HEK293 (cell line): ENCODE results near the gene TFDP1.

Experiments
- CTCF ChIA-PET: fragments of 350-600 bp; formaldehyde crosslinking; extraction: SDS; loops from one replicate; lab custom pipeline; 2021; ENCODE audit warnings: antibody characterized with exemption; lab: Yijun Ruan, JAX
- POLR2A ChIA-PET: fragments of 300-600 bp; formaldehyde crosslinking; extraction: SDS; loops from one replicate; lab custom pipeline; 2020; ENCODE audit warnings: antibody characterized with exemption, inconsistent platforms; lab: Yijun Ruan, JAX
- H3K27ac ChIP-seq: fragments of 200-500 bp; sonication (Bioruptor generic); 2 replicates; pipeline ENCODE4 v1.5.1; 2014; ENCODE audit warnings: low read depth, low read length, control low read depth, inconsistent platforms; ENCODE audit errors: extremely low read depth
- H3K36me3 ChIP-seq, 2 experiments: fragments of 200-500 bp in 1 of 2; sonication (Bioruptor generic) in 1 of 2; 1 replicate in 1 of 2; 2 replicates in 1 of 2; pipeline ENCODE4 v1.5.1; 2014 to 2017; ENCODE audit warnings: inconsistent platforms in 2 of 2, low read length in 2 of 2; ENCODE audit not compliant: control insufficient read depth in 2 of 2, insufficient read depth in 1 of 2
- H3K4me1 ChIP-seq: fragments of 200-500 bp; sonication (Bioruptor generic); 2 replicates; pipeline ENCODE4 v1.5.1; 2014; ENCODE audit warnings: mild to moderate bottlenecking, low read length, inconsistent platforms; ENCODE audit not compliant: control insufficient read depth, insufficient read depth
- H3K4me3 ChIP-seq: 2 replicates; pipeline ENCODE4 v1.5.1; 2011; ENCODE audit warnings: low read depth, mild to moderate bottlenecking, control low read depth, low read length, moderate library complexity
- H3K9me3 ChIP-seq: fragments of 200-500 bp; sonication (Bioruptor generic); 2 replicates; pipeline ENCODE4 v1.5.1; 2014; ENCODE audit warnings: low read depth, low read length, inconsistent platforms; ENCODE audit not compliant: control insufficient read depth, insufficient read depth
- BCL11A ChIP-seq: fragments of 450-650 bp; formaldehyde crosslinking; IDR thresholded peaks from 2 replicates; pipeline ENCODE4 v1.5.1; 2016; ENCODE audit warnings: low read depth, missing biosample characterization, missing genetic modification characterization
- HOXC10 ChIP-seq: sonication (generic); formaldehyde crosslinking; IDR thresholded peaks from 2 replicates; pipeline ENCODE4 v1.8.1; 2023; ENCODE audit warnings: mild to moderate bottlenecking, missing genetic modification reagents
- IKZF3 ChIP-seq: fragments of 450-650 bp; IDR thresholded peaks from 2 replicates; pipeline ENCODE4 v1.5.0; 2018; ENCODE audit warnings: missing biosample characterization, mild to moderate bottlenecking, missing genetic modification characterization, moderate library complexity
- MZF1 ChIP-seq: fragments of 450-650 bp; formaldehyde crosslinking; IDR thresholded peaks from 2 replicates; pipeline ENCODE4 v1.5.1; 2017; ENCODE audit warnings: missing biosample characterization, missing genetic modification characterization, borderline replicate concordance
- SALL2 ChIP-seq: fragments of 450-650 bp; formaldehyde crosslinking; IDR thresholded peaks from 2 replicates; pipeline ENCODE4 v1.5.0; 2017; ENCODE audit warnings: missing biosample characterization, mild to moderate bottlenecking, missing genetic modification characterization, borderline replicate concordance
- SETDB1 ChIP-seq: IDR thresholded peaks from one replicate; pipeline ENCODE4 v1.6.1; 2017; ENCODE audit warnings: mild to moderate bottlenecking, low read length, moderate library complexity, mixed read lengths; ENCODE audit not compliant: insufficient read length
- SP2 ChIP-seq: fragments of 450-650 bp; formaldehyde crosslinking; IDR thresholded peaks from 2 replicates; pipeline ENCODE4 v1.5.1; 2016; ENCODE audit warnings: missing biosample characterization, missing genetic modification characterization
- ZBTB21 ChIP-seq: fragments of 450-650 bp; formaldehyde crosslinking; IDR thresholded peaks from 2 replicates; pipeline ENCODE4 v1.5.1; 2017; ENCODE audit warnings: missing biosample characterization, missing genetic modification characterization
- ZFHX2 ChIP-seq: fragments of 450-650 bp; formaldehyde crosslinking; conservative IDR thresholded peaks from 2 replicates; pipeline ENCODE4 v1.5.1; 2016; ENCODE audit warnings: missing biosample characterization, missing genetic modification characterization
- ZNF114 ChIP-seq: fragments of 450-650 bp; formaldehyde crosslinking; IDR thresholded peaks from 2 replicates; pipeline ENCODE4 v1.5.0; 2017; ENCODE audit warnings: missing biosample characterization, missing genetic modification characterization
- ZNF121 ChIP-seq: fragments of 450-650 bp; formaldehyde crosslinking; IDR thresholded peaks from 2 replicates; pipeline ENCODE4 v1.5.1; 2016; ENCODE audit warnings: missing biosample characterization, missing genetic modification characterization
- ZNF184 ChIP-seq: fragments of 450-650 bp; IDR thresholded peaks from 2 replicates; pipeline ENCODE4 v1.5.1; 2018; ENCODE audit warnings: missing biosample characterization, mild to moderate bottlenecking, missing genetic modification characterization
- ZNF341 ChIP-seq: fragments of 450-650 bp; formaldehyde crosslinking; IDR thresholded peaks from 2 replicates; pipeline ENCODE4; 2016; ENCODE audit warnings: low read depth, missing biosample characterization, missing genetic modification characterization
- ZNF366 ChIP-seq: fragments of 450-650 bp; formaldehyde crosslinking; conservative IDR thresholded peaks from 2 replicates; pipeline ENCODE4 v1.5.1; 2016; ENCODE audit warnings: missing biosample characterization, missing genetic modification characterization
- ZNF404 ChIP-seq: fragments of 450-650 bp; formaldehyde crosslinking; IDR thresholded peaks from 2 replicates; pipeline ENCODE4 v1.5.1; 2017; ENCODE audit warnings: missing biosample characterization, missing genetic modification characterization
- ZNF529 ChIP-seq: fragments of 450-650 bp; formaldehyde crosslinking; IDR thresholded peaks from 2 replicates; pipeline ENCODE4 v1.5.1; 2017; ENCODE audit warnings: missing genetic modification characterization, missing biosample characterization; ENCODE audit not compliant: insufficient replicate concordance
- ZNF558 ChIP-seq: fragments of 450-650 bp; formaldehyde crosslinking; IDR thresholded peaks from 2 replicates; pipeline ENCODE4 v1.5.1; 2016; ENCODE audit warnings: missing biosample characterization, missing genetic modification characterization
- ZNF639 ChIP-seq: fragments of 450-650 bp; formaldehyde crosslinking; IDR thresholded peaks from 2 replicates; pipeline ENCODE4 v1.5.1; 2016; ENCODE audit warnings: missing biosample characterization, missing genetic modification characterization
- ZNF777 ChIP-seq: fragments of 450-650 bp; formaldehyde crosslinking; IDR thresholded peaks from 2 replicates; pipeline ENCODE4 v1.5.1; 2017; ENCODE audit warnings: missing biosample characterization, missing genetic modification characterization, borderline replicate concordance
- TF ChIP-seq, protein P1 (sequence below): fragments of 450-650 bp; formaldehyde crosslinking; conservative IDR thresholded peaks from 2 replicates; pipeline ENCODE4 v1.5.1; 2016; ENCODE audit warnings: low read depth, missing biosample characterization, missing genetic modification characterization

TFDP1 gene

GRCh38 chr13:113642563-113642962 is 58.0 kb downstream of the TFDP1 start:
- H3K36me3 ChIP-seq = peaks cover 0 to 45% of the 10 kb centered on the region in 2 experiments; a peak in 1 of 3 replicates
- TF ChIP-seq ZNF558 (tag by site-specific recombination) (peak; percentile 89), ZBTB21 (tag by site-specific recombination) (no peak)
- TF ChIP-seq, all 188 proteins: peak for 1
- POLR2A ChIA-PET = no interaction called here
- Histone ChIP-seq H3K4me1 (no peaks in the 10 kb centered on the region), H3K4me3 (no peak overlapping the region), H3K27ac (no peak overlapping the region), H3K9me3 (no peaks in the 10 kb centered on the region)
- CTCF ChIA-PET = no interaction called here

- Histone ChIP-seq H3K27ac (no peak overlapping the region), H3K9me3 (no peaks in the 10 kb centered on the region), H3K4me3 (no peak overlapping the region), H3K4me1 (no peaks in the 10 kb centered on the region), H3K36me3 (peaks cover 0 to 35% of the 10 kb centered on the region in 2 experiments; a peak in 1 of 3 replicates)
- CTCF ChIA-PET = interaction anchor here (0.7 kb wide), 1 partner anchor 186 kb away, joined by 4 read pairs; no protein-coding TSS in a partner anchor
- POLR2A ChIA-PET = no interaction called here
- TF ChIP-seq IKZF3 (no peak), SETDB1 (peak; percentile 51)
Observed at GRCh38 chr13:113643593-113643992, 59.0 kb downstream of the TFDP1 start.

- ChIA-PET POLR2A (no interaction called here), CTCF (interaction anchor here (0.7 to 1.0 kb wide), 2 partner anchors 96 to 107 kb away, joined by 3 to 5 read pairs; no protein-coding TSS in a partner anchor)
Observed at GRCh38 chr13:113644800-113645199, 60.2 kb downstream of the TFDP1 start.

GRCh38 chr13:113645329-113645728 is 60.8 kb downstream of the TFDP1 start:
- POLR2A ChIA-PET = no interaction called here
- TF ChIP-seq SP2 (tag by site-specific recombination) = no peak
- TF ChIP-seq ZNF114 = no peak
- TF ChIP-seq ZNF639 (tag by site-specific recombination) = no peak
- no peak for TF ChIP-seq ZNF529 (tag by site-specific recombination)
- TF ChIP-seq ZNF366 (tag by site-specific recombination) = no peak
- no peak for TF ChIP-seq MZF1 (tag by site-specific recombination)
- TF ChIP-seq ZNF341 (tag by site-specific recombination) = no peak
- no peak overlapping the region for H3K4me3 ChIP-seq
- no peaks in the 10 kb centered on the region for H3K4me1 ChIP-seq
- H3K36me3 ChIP-seq = peaks cover 0 to 18% of the 10 kb centered on the region in 2 experiments; a peak in 1 of 3 replicates
- H3K9me3 ChIP-seq = no peaks in the 10 kb centered on the region
- H3K27ac ChIP-seq = no peak overlapping the region
- CTCF ChIA-PET = interaction anchor here (0.7 to 1.0 kb wide), 3 partner anchors 96 to 134 kb away, joined by 3 to 5 read pairs (median 3); no protein-coding TSS in a partner anchor

More at GRCh38 chr13:113644800-113645199, 60.2 kb downstream of the TFDP1 start:
- TF ChIP-seq ZNF404 (tag by site-specific recombination) (no peak), ZNF184 (tag by site-specific recombination) (peak; percentile 97)
- Histone ChIP-seq H3K4me3 (no peak overlapping the region), H3K4me1 (no peaks in the 10 kb centered on the region), H3K36me3 (peaks cover 0 to 24% of the 10 kb centered on the region in 2 experiments; a peak in 1 of 3 replicates), H3K9me3 (no peaks in the 10 kb centered on the region), H3K27ac (no peak overlapping the region)

GRCh38 chr13:113646376-113646775 is 61.8 kb downstream of the TFDP1 start:
- Histone ChIP-seq H3K4me3 (no peak overlapping the region), H3K9me3 (no peaks in the 10 kb centered on the region), H3K4me1 (no peaks in the 10 kb centered on the region), H3K36me3 (peaks cover 0 to 12% of the 10 kb centered on the region in 2 experiments; a peak in 1 of 3 replicates), H3K27ac (no peak overlapping the region)
- POLR2A ChIA-PET = no interaction called here
- CTCF ChIA-PET = no interaction called here
- no peak for TF ChIP-seq ZNF121
- no peak for TF ChIP-seq ZFHX2
- TF ChIP-seq BCL11A (tag by site-specific recombination) = no peak
- TF ChIP-seq, protein P1, sequence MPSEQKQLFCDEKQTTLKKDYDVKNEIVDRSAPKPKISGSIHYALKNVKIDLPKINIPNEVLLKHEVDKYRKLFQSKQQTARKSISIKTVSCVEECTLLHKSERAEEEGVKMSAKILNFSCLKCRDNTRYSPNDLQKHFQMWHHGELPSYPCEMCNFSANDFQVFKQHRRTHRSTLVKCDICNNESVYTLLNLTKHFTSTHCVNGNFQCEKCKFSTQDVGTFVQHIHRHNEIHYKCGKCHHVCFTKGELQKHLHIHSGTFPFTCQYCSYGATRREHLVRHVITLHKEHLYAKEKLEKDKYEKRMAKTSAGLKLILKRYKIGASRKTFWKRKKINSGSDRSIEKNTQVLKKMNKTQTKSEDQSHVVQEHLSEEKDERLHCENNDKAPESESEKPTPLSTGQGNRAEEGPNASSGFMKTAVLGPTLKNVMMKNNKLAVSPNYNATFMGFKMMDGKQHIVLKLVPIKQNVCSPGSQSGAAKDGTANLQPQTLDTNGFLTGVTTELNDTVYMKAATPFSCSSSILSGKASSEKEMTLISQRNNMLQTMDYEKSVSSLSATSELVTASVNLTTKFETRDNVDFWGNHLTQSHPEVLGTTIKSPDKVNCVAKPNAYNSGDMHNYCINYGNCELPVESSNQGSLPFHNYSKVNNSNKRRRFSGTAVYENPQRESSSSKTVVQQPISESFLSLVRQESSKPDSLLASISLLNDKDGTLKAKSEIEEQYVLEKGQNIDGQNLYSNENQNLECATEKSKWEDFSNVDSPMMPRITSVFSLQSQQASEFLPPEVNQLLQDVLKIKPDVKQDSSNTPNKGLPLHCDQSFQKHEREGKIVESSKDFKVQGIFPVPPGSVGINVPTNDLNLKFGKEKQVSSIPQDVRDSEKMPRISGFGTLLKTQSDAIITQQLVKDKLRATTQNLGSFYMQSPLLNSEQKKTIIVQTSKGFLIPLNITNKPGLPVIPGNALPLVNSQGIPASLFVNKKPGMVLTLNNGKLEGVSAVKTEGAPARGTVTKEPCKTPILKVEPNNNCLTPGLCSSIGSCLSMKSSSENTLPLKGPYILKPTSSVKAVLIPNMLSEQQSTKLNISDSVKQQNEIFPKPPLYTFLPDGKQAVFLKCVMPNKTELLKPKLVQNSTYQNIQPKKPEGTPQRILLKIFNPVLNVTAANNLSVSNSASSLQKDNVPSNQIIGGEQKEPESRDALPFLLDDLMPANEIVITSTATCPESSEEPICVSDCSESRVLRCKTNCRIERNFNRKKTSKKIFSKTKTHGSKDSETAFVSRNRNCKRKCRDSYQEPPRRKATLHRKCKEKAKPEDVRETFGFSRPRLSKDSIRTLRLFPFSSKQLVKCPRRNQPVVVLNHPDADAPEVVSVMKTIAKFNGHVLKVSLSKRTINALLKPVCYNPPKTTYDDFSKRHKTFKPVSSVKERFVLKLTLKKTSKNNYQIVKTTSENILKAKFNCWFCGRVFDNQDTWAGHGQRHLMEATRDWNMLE (tag by site-specific recombination) = no peak
- TF ChIP-seq ZNF777 = no peak
- TF ChIP-seq SALL2 (tag by site-specific recombination) = no peak
- no peak for TF ChIP-seq HOXC10 (CRISPR knock-in tag)
